Endothelial cell (in vitro differentiated cells): ENCODE measurements around the gene DSCAML1. TPM values are rescaled to one million over a fixed set of nuclear protein-coding genes. Genes with fewer than 3 reads are reported as not detected.

Source experiments
- DNase-seq: peaks from one replicate; pipeline ENCODE4 v3.0.0; 2021; ENCODE audit warnings: low spot score
- H3K27ac Mint-ChIP-seq: one replicate; pipeline ENCODE4 v1.8.0; 2021; ENCODE audit warnings: mixed read lengths, inconsistent platforms; ENCODE audit not compliant: unreplicated experiment
- H3K27me3 Mint-ChIP-seq: one replicate; pipeline ENCODE4 v1.8.0; 2021; ENCODE audit warnings: mild to moderate bottlenecking, moderate library complexity, mixed read lengths, inconsistent platforms; ENCODE audit not compliant: unreplicated experiment
- H3K36me3 Mint-ChIP-seq: one replicate; pipeline ENCODE4 v1.8.0; 2021; ENCODE audit warnings: mild to moderate bottlenecking, low read depth, mixed read lengths, inconsistent platforms; ENCODE audit not compliant: unreplicated experiment
- H3K4me1 Mint-ChIP-seq: one replicate; pipeline ENCODE4 v1.8.0; 2021; ENCODE audit warnings: mild to moderate bottlenecking, mixed read lengths, inconsistent platforms; ENCODE audit not compliant: unreplicated experiment
- H3K4me3 Mint-ChIP-seq: one replicate; pipeline ENCODE4 v1.8.0; 2021; ENCODE audit warnings: mild to moderate bottlenecking, mixed read lengths, inconsistent platforms; ENCODE audit not compliant: unreplicated experiment
- H3K9me3 Mint-ChIP-seq: one replicate; pipeline ENCODE4 v1.8.0; 2021; ENCODE audit warnings: mixed read lengths, inconsistent platforms; ENCODE audit not compliant: unreplicated experiment
- CTCF ChIP-seq: fragments of 200-600 bp; sonication (generic); IDR thresholded peaks from one replicate; pipeline ENCODE4 v1.5.0; 2021; ENCODE audit warnings: antibody characterized with exemption; ENCODE audit not compliant: unreplicated experiment
- total RNA-seq: library from RNA; stranded (reverse); fragmentation: NEBNext Ultra II Directional; extraction: Animal tissue kit (Norgen Biotek cat#: 25700); gene quantifications from one replicate; pipeline ENCODE4 v1.2.1, GENCODE V29; 2021; ENCODE audit not compliant: unreplicated experiment

The DSCAML1 gene
- total RNA-seq, 1 donor from 2014 or later: 3.8 TPM

GRCh38 chr11:117774553-117774952, 22.5 kb downstream of the DSCAML1 start:
- Mint-ChIP-seq H3K4me1 (no peaks in the 10 kb centered on the region), H3K27me3 (peaks cover 6% of the 10 kb centered on the region), H3K36me3 (no peaks in the 10 kb centered on the region), H3K9me3 (no peaks in the 10 kb centered on the region), H3K27ac (no peak overlapping the region), H3K4me3 (no peak overlapping the region)
- TF ChIP-seq CTCF: no peak
- no peak for DNase-seq

GRCh38 chr11:117772360-117772759, 24.7 kb downstream of the DSCAML1 start:
- no peak overlapping the region for H3K27ac Mint-ChIP-seq
- no peak for TF ChIP-seq CTCF
- H3K9me3 Mint-ChIP-seq: no peaks in the 10 kb centered on the region
- H3K27me3 Mint-ChIP-seq: peaks cover 6% of the 10 kb centered on the region
- H3K36me3 Mint-ChIP-seq: no peaks in the 10 kb centered on the region
- no peak overlapping the region for H3K4me3 Mint-ChIP-seq
- no peaks in the 10 kb centered on the region for H3K4me1 Mint-ChIP-seq
- DNase-seq: no peak

GRCh38 chr11:117771841-117772240, 25.2 kb downstream of the DSCAML1 start:
- no peak overlapping the region for H3K27ac Mint-ChIP-seq
- DNase-seq: no peak
- no peak overlapping the region for H3K4me3 Mint-ChIP-seq
- no peaks in the 10 kb centered on the region for H3K4me1 Mint-ChIP-seq
- H3K36me3 Mint-ChIP-seq: no peaks in the 10 kb centered on the region
- TF ChIP-seq CTCF: no peak
- H3K9me3 Mint-ChIP-seq: no peaks in the 10 kb centered on the region
- peaks cover 6% of the 10 kb centered on the region for H3K27me3 Mint-ChIP-seq

GRCh38 chr11:117771197-117771596, 25.8 kb downstream of the DSCAML1 start:
- no peak for DNase-seq
- Mint-ChIP-seq H3K27me3 (peaks cover 3% of the 10 kb centered on the region), H3K27ac (no peak overlapping the region), H3K4me1 (no peaks in the 10 kb centered on the region), H3K4me3 (no peak overlapping the region), H3K9me3 (no peaks in the 10 kb centered on the region), H3K36me3 (no peaks in the 10 kb centered on the region)
- no peak for TF ChIP-seq CTCF

- H3K36me3 Mint-ChIP-seq: no peaks in the 10 kb centered on the region
- no peaks in the 10 kb centered on the region for H3K9me3 Mint-ChIP-seq
- no peak for TF ChIP-seq CTCF
- H3K27ac Mint-ChIP-seq: no peak overlapping the region
- DNase-seq: no peak
- H3K4me1 Mint-ChIP-seq: no peaks in the 10 kb centered on the region
- no peak overlapping the region for H3K4me3 Mint-ChIP-seq
- peaks cover 3% of the 10 kb centered on the region for H3K27me3 Mint-ChIP-seq
These were observed 27.0 kb downstream of the DSCAML1 start for GRCh38 chr11:117770061-117770460.
